Neural progenitor cell (in vitro differentiated cells): ENCODE results near the gene BMPER. TPM values are rescaled to one million over a fixed set of nuclear protein-coding genes. Genes with fewer than 3 reads are reported as not detected.

Experiments used
- DNase-seq: peaks from one replicate; pipeline ENCODE4 v3.0.0-alpha.2; 2016; ENCODE audit warnings: low spot score
- H2AFZ ChIP-seq: fragments of 200-600 bp; sonication (generic); replicated peaks from 2 replicates; pipeline ENCODE4 v1.6.1; 2016; ENCODE audit warnings: antibody characterized with exemption
- H3F3A ChIP-seq: fragments of 200-600 bp; sonication (generic); 2 replicates; pipeline ENCODE4 v1.6.1; 2016; ENCODE audit warnings: antibody characterized with exemption, low read depth
- H3K27ac ChIP-seq: fragments of 200-600 bp; sonication (generic); 2 replicates; pipeline ENCODE4 v1.5.1; 2016; ENCODE audit warnings: mild to moderate bottlenecking
- H3K27me3 ChIP-seq: fragments of 200-600 bp; sonication (generic); 2 replicates; pipeline ENCODE4 v1.6.1; 2016; ENCODE audit warnings: mild to moderate bottlenecking, moderate library complexity
- H3K36me3 ChIP-seq: fragments of 200-600 bp; sonication (generic); 2 replicates; pipeline ENCODE4 v1.5.1; 2016
- H3K4me1 ChIP-seq: fragments of 200-600 bp; sonication (generic); 2 replicates; pipeline ENCODE4 v1.6.1; 2016; ENCODE audit warnings: mixed run types
- H3K4me2 ChIP-seq: fragments of 200-600 bp; sonication (generic); 2 replicates; pipeline ENCODE4 v1.6.1; 2016
- H3K4me3 ChIP-seq: fragments of 200-600 bp; sonication (generic); 2 replicates; pipeline ENCODE4 v1.5.1; 2016
- H3K79me2 ChIP-seq: fragments of 200-600 bp; sonication (generic); 2 replicates; pipeline ENCODE4 v1.6.1; 2016; ENCODE audit warnings: low read depth
- H3K9ac ChIP-seq: fragments of 200-600 bp; sonication (generic); 2 replicates; pipeline ENCODE4 v1.6.1; 2016
- H3K9me3 ChIP-seq: fragments of 200-600 bp; sonication (generic); 2 replicates; pipeline ENCODE4 v1.5.1; 2016; ENCODE audit warnings: low read depth
- H4K20me1 ChIP-seq: fragments of 200-600 bp; sonication (generic); 2 replicates; pipeline ENCODE4 v1.6.1; 2016; ENCODE audit warnings: low read depth
- H3K27ac Mint-ChIP-seq: 3 replicates; pipeline ENCODE4 v1.8.0; 2021; ENCODE audit warnings: mixed read lengths
- H3K27me3 Mint-ChIP-seq: 2 replicates; pipeline ENCODE4 v1.8.0; 2022; ENCODE audit warnings: low read depth, mild to moderate bottlenecking, inconsistent platforms, moderate library complexity, mixed read lengths; ENCODE audit not compliant: insufficient read depth
- H3K36me3 Mint-ChIP-seq: 3 replicates; pipeline ENCODE4 v1.8.0; 2021; ENCODE audit warnings: mixed read lengths
- H3K4me1 Mint-ChIP-seq: 3 replicates; pipeline ENCODE4 v1.8.0; 2021; ENCODE audit warnings: mixed read lengths
- H3K4me3 Mint-ChIP-seq: 3 replicates; pipeline ENCODE4 v1.8.0; 2021; ENCODE audit warnings: mild to moderate bottlenecking, moderate library complexity, mixed read lengths
- H3K9me3 Mint-ChIP-seq: 3 replicates; pipeline ENCODE4 v1.8.0; 2020; ENCODE audit warnings: mixed read lengths
- EZH2 ChIP-seq: fragments of 200-600 bp; sonication (generic); IDR thresholded peaks from 2 replicates; pipeline ENCODE4 v1.6.1; 2017; ENCODE audit warnings: antibody characterized with exemption, mild to moderate bottlenecking, moderate library complexity
- EZH2phosphoT487 ChIP-seq: fragments of 200-600 bp; sonication (generic); IDR thresholded peaks from 2 replicates; pipeline ENCODE4 v1.6.1; 2017; ENCODE audit warnings: antibody characterized with exemption
- total RNA-seq: library from RNA; depleted of rRNA; stranded (reverse); fragments of >200 nt; gene quantifications from 2 replicates; pipeline ENCODE4 v1.2.3, GENCODE V29; 2015; ENCODE audit warnings: low replicate concordance
- TF ChIP-seq, protein P1 (sequence below): fragments of 200-600 bp; sonication (generic); IDR thresholded peaks from 2 replicates; pipeline ENCODE4 v1.5.1; 2017; ENCODE audit warnings: antibody characterized with exemption, mild to moderate bottlenecking

BMPER gene
- total RNA-seq, 1 donor from 2014 or later: 1.2 TPM

DNA sequence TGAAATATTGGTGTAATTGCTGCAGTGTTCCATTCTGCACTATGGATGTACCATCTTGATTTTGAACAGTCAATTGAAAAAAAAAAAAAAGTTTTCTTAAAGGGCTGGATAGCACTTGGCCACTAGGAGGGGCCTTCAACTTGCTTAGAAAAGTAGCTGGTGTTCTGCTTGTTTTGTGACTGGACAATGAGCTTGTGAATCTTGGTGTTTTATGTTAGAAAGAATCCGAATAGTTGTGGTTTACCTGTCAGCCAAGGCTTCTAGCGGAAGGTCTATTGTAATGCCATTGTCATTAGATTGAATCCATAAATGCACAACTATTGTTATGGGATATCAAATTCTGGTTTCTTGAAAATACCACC is 77.1 kb downstream of the BMPER start:
- H3K27me3 Mint-ChIP-seq: no peaks in the 10 kb centered on the region
- Histone ChIP-seq H3K9ac (no peak overlapping the region), H3K4me1 (no peaks in the 10 kb centered on the region), H3K9me3 (no peaks in the 10 kb centered on the region), H3K27ac (no peak overlapping the region), H3K4me2 (no peak overlapping the region), H3K4me3 (no peak overlapping the region), H2AFZ (no peak overlapping the region), H3K79me2 (no peaks in the 10 kb centered on the region), H3F3A (no peaks in the 10 kb centered on the region), H3K27me3 (no peaks in the 10 kb centered on the region), H3K36me3 (no peaks in the 10 kb centered on the region), H4K20me1 (no peaks in the 10 kb centered on the region)
- peak; percentile 47 for DNase-seq
- TF ChIP-seq, protein P1, sequence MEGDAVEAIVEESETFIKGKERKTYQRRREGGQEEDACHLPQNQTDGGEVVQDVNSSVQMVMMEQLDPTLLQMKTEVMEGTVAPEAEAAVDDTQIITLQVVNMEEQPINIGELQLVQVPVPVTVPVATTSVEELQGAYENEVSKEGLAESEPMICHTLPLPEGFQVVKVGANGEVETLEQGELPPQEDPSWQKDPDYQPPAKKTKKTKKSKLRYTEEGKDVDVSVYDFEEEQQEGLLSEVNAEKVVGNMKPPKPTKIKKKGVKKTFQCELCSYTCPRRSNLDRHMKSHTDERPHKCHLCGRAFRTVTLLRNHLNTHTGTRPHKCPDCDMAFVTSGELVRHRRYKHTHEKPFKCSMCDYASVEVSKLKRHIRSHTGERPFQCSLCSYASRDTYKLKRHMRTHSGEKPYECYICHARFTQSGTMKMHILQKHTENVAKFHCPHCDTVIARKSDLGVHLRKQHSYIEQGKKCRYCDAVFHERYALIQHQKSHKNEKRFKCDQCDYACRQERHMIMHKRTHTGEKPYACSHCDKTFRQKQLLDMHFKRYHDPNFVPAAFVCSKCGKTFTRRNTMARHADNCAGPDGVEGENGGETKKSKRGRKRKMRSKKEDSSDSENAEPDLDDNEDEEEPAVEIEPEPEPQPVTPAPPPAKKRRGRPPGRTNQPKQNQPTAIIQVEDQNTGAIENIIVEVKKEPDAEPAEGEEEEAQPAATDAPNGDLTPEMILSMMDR: peak; percentile 63
- no peak for TF ChIP-seq EZH2phosphoT487
- no peaks in the 10 kb centered on the region for H3K4me1 Mint-ChIP-seq
- H3K27ac Mint-ChIP-seq: no peak overlapping the region
- no peak overlapping the region for H3K4me3 Mint-ChIP-seq
- H3K9me3 Mint-ChIP-seq: no peaks in the 10 kb centered on the region
- no peaks in the 10 kb centered on the region for H3K36me3 Mint-ChIP-seq

DNA sequence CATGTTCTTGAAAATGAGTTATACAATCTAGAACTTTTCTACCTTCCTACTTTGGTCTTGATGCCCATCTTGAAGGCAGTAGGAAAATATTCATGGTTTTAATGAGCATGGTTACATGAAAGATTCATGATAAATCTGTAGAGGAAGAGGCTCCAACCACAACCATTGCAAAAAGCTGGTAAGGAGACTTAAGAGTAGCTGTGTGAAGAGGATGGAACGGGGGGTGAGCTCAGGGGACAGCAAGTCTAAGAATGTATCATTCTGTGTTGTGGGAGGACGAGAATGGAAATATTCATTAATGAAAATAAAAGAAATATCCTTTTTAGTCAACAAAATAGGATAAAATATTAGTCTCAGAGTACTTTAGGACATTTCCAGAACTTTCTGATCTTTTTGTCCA is 81.1 kb downstream of the BMPER start:
- Mint-ChIP-seq H3K27ac (no peak overlapping the region), H3K4me3 (no peak overlapping the region), H3K27me3 (no peaks in the 10 kb centered on the region), H3K4me1 (no peaks in the 10 kb centered on the region), H3K36me3 (no peaks in the 10 kb centered on the region), H3K9me3 (no peaks in the 10 kb centered on the region)
- Histone ChIP-seq H3K4me1 (no peaks in the 10 kb centered on the region), H4K20me1 (no peaks in the 10 kb centered on the region), H3K79me2 (no peaks in the 10 kb centered on the region), H3F3A (no peaks in the 10 kb centered on the region), H3K4me3 (no peak overlapping the region), H3K9ac (no peak overlapping the region), H3K27me3 (no peaks in the 10 kb centered on the region), H2AFZ (no peak overlapping the region), H3K36me3 (no peaks in the 10 kb centered on the region), H3K4me2 (no peak overlapping the region), H3K27ac (no peak overlapping the region), H3K9me3 (no peaks in the 10 kb centered on the region)
- TF ChIP-seq, protein P1: no peak
- TF ChIP-seq EZH2phosphoT487 (no peak), EZH2 (no peak)
- DNase-seq: no peak

DNA sequence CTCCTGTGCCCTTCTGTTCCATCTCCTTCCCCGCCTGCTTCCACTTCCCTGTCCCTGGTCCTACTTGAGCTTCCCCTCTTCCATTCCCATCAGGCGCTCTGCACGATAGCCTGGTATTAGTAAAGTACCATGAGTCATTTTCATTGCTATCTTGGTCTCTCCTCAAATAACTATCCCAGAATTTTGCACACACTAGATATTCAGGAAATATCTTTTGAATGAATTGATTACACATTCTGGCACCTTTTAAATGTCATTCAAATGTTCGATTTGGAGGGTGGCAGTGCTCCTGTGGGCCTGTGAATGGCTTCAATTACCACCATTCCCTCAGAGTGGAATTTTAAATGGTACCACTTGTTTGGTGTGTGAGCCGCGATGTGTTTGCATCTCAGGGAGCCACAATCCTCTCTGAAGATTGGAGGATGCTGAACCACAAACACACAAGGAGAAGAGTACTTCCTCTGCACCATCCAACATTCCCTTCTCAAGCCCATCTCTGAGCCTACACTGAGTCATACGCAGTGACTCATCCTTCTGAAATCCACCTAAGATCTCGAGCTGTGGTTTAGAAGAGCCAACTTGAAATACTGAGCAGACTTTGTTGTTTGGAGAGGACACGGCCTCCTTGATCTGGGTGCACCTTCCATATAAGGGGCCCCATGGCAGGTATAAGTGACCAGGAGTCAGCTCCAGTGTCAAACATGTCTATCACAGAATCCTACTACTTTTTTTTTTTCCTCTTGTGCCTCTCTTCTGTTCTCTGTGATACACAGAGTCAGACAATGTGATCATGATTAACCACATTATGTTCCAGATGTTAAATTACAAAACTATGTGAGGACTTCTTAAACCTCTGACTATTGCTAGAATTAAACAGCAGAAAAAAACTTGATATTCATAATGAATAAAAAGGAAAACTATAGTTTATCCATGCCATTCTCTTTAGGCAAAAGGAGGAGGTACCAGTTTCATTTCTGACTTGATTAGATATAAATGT is 81.9 kb downstream of the BMPER start:
- H3K9me3 Mint-ChIP-seq: no peaks in the 10 kb centered on the region
- H3K27me3 ChIP-seq: no peaks in the 10 kb centered on the region
- H3K27me3 Mint-ChIP-seq: no peaks in the 10 kb centered on the region
- no peaks in the 10 kb centered on the region for H3K4me1 ChIP-seq
- no peaks in the 10 kb centered on the region for H3K79me2 ChIP-seq
- H3K4me3 Mint-ChIP-seq: no peak overlapping the region
- no peak overlapping the region for H3K27ac Mint-ChIP-seq
- H3K9ac ChIP-seq: no peak overlapping the region
- H2AFZ ChIP-seq: no peak overlapping the region
- H4K20me1 ChIP-seq: no peaks in the 10 kb centered on the region
- no peak for DNase-seq
- TF ChIP-seq EZH2phosphoT487: no peak
- TF ChIP-seq EZH2: no peak
- TF ChIP-seq, protein P1: no peak
- H3K36me3 Mint-ChIP-seq: no peaks in the 10 kb centered on the region
- no peak overlapping the region for H3K4me3 ChIP-seq
- H3K4me2 ChIP-seq: no peak overlapping the region
- H3F3A ChIP-seq: no peaks in the 10 kb centered on the region
- no peaks in the 10 kb centered on the region for H3K36me3 ChIP-seq
- H3K9me3 ChIP-seq: no peaks in the 10 kb centered on the region
- no peaks in the 10 kb centered on the region for H3K4me1 Mint-ChIP-seq
- no peak overlapping the region for H3K27ac ChIP-seq
